GM21447 (cell line): ENCODE data around the gene NAV1.
"Not testable (repeated sequence)": the region's sequence is repeated elsewhere in the genome, so short reads cannot be mapped to it uniquely, and the experiment has no call there.

Source experiments
- ATAC-seq: cut with Tn5 transposase; IDR thresholded peaks from one replicate; pipeline ENCODE4 v1.9.1; 2021; ENCODE audit not compliant: unreplicated experiment

The NAV1 gene

DNA sequence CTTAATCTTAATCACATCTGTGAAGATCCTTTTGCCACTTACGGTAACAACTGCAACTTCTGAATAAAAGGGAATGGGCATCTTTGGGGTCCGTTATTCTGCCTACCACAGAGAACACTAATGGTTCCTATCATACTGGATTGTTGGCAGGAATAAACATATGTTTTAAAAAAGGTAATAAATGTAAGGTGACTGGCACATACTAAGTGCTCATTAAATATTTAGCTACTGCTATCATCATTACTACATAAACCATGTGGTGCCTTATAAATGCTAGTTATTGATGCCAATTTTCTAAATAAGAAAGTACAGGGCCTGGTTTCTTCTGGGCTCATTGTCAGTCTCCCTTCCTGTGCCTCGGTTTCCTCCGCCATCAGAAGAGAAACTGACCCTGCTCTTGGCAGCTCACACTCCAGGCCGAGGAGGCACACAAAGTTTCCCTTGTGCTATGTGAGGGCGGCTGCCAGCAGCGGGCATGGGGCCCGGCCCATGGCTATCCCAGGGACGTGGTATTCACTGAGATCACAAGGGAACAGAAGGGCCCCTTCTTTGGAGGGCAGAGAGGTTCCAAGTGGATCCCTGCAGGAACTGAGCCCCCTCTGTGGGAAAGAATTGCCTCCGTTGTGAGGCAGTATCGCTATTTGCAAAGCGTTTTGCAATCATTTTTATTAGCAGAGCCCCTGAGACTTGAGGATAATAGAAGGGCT is 26.2 kb downstream of the NAV1 start:
- ATAC-seq, result no peak

DNA sequence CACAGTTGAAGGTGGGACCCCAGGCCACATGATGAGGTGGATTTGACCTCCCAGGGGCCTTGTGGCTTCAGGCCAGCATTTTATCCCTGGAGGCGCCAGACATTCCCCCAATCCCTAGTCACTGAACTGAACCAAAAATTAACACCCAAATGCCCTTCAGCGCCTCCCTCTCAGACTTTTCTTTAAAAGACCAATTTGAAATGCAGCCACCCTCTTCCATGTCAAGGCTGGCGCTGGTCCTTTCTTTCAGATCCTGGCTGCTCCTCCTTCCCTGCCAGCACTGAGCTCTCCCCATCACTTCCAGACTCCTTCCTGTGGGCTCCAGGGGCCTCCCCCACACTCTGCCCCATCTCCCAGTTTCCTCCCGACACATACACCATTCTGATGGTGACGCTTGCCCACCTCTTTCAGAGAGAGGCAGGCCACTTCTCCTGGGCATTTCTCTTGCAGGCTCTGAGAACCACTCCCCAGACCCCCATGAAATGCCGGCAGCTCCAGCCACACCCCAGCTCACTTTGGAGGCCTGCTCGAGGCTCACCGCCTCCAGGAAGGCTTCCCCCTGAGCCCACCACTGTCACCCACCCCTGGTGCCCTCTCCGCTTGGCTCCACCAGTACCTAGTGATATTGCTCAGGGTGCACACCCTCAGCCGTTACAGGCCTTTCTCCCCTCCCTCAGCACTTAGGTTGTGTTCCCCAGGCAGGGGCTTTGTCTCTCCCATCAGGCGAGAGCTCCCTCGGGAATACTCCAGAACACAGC is 27.0 kb downstream of the NAV1 start:
- no peak for ATAC-seq

DNA sequence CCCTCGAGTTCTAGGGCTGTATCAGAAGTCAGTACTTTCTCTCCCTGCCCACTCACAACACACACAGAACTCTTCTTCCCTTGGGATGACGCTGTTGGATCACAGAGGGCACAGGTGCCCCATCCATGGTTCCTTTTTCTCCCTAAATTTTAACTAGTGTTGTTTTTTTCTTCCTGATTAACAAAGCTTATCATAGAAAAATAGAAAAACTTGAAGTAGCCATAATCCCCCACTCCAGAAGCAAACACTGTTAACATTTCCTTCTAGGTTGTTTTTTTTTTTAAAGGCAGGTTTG is 27.5 kb downstream of the NAV1 start:
- ATAC-seq, result no peak

DNA sequence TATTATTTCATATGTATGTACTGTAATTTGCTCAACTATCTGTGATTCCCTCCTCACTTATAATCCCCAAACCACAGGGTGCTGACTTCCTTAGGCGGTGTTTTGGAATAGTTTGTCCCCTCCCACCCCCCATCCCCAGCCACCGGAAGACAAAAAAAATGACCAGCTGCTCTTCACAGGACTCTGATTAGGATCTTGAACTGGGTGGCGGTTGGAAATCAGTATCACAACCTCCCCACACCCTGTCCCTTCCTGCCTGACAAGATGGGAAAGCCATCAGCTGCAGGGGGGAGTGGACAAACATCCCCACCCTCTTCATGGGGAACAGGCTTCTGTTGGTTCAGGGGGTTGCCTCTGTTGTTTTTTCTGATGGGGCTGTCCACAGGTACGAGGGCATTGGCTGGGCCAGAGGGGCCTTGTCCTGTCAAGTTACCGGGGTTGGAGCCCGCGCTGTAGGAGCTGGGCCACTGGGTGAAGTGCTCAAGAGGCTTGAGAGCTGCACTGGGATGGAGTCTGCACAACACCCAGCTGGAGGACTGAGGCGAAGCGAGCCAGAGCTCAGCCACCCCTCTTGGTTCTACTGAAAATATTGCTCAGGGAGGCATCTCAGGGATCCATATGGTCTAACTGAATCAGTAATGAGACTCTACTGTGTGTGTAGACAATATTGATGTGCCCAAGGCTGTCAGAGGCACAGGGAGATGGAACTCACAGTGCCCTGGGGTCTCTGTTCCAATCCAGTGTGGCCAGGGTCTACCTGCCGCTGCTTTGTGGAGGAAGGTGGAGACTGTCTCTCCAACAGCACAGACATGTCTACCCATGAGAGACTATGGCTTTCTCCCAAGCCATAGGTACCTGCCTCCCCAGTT is 28.2 kb downstream of the NAV1 start:
- ATAC-seq, result no peak

DNA sequence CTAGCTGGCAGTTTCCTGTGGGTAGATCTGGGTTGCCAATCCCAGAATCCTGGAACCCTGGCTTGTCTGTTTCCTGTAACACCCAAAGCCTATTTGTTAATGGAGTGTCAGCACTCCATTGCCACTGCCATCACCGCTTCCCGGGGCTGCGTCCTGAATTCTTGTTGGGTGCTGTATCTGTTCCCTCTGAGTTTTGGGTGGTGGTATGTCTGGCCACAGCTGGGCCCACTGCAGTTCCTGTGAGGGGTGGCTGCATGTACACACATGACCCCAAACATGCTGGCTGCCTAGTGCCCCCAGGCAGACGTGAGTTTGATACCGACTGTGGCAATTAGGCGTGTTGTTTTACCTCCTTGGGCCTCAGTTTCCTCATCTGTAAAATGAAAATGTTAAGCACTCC is 29.3 kb downstream of the NAV1 start:
- no peak for ATAC-seq

DNA sequence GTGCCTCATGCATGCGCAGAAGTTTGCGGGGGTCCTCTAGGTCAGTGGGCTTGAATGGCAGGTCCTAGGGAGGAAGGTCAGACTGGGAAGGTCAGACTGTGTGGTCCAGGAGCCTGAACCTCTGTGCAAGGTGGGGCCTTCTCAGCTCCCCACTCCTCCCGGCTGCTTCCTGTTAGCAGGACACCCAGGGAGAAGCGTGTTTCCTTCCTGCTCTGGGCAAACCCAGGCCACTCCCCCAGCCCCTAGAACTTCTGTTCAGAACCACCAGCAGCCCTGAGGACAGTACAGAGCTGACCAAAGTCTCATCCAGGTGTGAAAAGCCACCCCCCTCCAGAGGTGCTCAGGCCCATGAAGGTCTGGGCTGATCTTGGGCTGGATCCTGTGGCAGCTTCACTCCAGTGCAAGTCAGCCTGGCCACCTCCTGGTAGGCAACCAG is 29.9 kb downstream of the NAV1 start:
- ATAC-seq, result no peak

DNA sequence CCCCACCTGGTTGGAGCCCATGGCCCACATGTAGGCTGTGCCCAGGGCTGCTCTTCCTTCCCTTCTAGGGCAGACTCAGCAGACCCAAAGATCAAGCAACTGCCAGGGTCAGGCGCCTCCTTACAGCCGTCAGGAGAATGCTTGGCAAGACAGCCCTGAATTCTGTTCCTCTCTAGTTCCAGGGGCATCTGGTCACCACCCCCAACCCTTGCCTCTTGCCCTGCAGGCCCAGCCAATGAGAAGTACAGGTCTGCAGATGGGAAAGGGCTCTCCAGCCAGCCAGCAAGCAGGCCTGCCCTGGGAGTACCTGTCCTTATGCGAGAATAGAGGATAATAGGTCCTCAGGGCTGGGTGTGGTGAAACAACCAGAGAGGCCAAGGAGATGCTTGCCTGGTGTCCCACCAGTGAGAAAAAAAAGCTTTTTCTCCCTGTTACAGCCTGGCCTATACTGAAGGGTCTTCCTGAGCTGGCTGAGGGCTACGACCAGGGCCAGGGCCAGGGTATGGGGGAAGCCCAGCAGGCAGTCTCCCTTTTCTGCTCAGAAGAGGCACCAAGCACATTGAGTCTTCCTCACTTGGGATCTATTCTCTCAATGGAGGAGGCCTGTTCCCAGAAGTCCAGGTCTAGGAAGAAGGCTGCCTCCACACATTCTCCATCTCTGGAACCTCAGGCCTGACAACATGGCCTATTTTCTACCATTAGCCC is 31.4 kb downstream of the NAV1 start:
- no peak for ATAC-seq

DNA sequence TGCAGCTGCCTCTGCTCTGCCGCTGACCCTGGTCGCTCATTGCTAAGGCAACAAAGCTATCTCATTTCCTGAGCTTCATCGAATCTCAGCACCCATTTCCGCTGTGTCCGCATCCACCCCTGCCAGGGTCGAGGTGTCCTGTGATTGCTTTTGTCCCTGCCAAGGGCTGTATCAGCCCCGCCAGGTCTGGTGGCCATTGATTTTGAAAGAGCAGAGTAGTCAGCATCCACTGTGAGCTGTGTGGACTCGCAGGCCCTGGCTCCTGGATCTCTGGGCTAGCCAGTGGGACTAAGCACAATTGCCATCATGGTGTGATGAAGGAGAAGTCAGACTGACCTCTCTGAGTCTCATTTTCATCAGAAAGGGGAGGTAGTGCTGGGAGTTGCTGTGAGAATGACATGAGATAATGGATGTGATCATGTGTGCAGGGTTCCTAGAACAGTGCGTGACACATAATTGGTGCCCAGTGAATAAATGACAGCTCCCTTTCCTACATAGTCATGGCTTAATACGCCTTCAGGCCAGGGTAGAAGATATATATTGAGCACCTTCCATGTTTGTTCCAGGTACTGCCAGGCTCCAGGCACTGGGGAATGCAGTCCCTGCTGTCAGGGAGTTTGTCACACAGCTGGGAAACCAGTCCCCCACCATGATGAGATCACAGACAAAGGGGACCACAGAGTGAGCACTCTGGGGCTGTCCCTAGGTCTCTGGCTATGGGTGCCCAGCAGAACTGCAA is 32.1 kb downstream of the NAV1 start:
- no peak for ATAC-seq

DNA sequence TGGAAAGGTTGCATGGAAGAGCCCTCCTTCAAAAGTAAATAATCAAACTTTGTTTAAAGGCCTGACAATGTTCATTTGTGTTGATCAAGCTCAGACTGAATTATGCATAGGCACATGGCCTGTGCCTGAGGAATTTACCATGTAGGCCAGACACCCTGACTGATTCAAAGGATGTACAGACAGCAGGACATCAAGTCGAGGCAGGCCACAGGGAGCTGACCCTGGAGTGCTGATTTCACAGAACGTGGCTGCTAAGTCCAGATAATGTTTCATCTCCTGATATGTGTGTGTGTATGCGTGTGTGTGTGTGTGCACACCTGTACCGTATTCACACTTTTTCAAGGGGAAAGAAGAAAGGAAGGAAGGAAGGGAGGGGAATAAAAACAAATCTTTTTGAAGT is 34.1 kb downstream of the NAV1 start:
- no peak for ATAC-seq

DNA sequence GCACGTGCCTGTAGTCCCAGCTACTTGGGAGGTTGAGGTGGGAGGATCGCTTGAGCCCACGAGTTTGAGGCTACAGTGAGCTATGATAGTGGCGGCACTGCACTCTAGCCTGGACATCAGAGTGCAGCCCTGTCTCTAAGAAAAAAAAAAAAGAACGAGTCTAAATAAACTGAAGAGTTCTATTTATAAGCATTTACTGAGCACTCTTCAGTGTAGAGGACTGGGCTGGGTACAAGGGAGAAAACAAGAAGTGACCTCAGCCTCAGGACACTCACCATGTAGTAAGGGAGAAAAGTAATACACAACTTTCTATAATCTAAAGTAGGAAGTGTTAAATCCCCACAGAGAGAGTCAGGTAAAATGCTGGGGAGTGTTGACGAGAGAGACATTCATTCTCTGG is 35.0 kb downstream of the NAV1 start:
- ATAC-seq, result no peak

DNA sequence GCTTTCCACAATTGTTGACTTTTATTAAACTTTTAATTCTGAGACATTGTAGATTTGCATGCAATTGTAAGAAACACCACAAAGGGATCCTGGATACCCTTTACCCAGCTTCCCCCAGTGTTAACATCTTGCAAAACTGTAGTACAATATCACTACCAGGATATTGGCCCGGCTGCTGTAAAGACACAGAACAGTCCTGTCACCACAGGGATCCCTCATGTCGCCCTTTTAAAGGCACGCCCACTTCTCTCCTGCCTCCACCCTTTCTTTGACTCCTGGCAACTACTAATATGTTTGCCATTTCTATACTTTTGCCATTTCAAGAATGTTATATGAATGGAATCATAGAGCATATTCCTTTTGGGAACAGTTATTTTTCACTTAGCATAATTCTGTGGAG is 37.0 kb downstream of the NAV1 start:
- no peak for ATAC-seq

DNA sequence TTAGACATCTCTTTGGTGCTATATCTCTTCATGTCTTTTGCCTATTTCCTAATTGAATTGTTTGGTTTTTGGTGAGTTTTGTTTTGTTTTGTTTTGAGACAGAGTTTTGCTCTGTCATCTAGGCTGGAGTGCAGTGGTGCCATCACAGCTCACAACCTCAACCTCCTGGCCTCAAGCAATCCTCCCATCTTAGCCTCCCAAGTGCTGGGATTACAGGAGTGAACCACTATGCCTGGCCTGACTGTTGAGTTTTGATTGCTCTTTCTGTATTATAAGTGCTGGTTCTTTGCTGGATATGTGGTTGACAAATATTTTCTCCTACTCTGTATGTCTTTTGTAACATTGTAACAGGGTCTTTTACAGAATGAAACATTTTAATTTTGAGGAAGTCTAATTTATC is 38.0 kb downstream of the NAV1 start:
- no peak for ATAC-seq

DNA sequence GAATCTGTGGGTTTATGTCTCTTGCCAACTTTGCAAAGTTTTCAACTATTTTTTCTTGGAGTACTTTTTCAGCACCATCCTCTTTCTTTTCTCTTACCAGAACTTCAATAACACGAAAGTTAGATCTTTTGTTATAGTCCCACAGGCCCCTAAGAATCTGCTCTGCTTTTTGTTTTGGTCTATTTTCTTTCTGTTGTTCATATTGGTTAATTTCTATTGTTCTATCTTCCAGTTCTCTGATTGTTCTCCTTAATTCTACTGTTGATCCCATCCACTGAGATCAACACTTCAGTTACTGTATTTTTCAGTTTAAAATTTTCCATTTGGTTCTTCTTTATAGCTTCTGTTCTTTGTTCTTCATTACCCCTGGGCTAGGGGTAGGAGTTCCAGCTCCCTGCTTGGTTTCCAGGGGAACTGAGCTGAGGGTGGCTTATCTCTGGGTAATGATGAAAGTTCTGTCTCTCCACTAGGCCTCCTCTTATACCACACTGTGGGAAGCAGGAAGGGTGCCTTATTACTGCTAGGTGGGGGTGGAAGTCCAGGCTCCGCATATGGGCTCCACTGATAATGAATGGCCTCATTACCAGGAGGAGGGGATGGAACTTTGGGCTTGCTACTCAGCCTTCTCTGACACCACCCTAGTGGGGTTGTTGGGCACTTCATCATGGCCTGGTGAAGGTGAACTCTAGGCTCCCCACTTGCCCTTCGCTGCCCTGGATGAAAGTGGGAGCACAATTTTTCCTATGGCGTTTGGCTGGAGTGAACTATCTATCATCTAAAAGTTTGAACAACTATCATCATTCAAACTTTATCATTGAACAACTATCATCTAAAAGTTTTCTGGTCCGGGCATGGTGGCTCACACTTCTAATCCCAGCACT is 39.3 kb downstream of the NAV1 start:
- ATAC-seq, result no peak

DNA sequence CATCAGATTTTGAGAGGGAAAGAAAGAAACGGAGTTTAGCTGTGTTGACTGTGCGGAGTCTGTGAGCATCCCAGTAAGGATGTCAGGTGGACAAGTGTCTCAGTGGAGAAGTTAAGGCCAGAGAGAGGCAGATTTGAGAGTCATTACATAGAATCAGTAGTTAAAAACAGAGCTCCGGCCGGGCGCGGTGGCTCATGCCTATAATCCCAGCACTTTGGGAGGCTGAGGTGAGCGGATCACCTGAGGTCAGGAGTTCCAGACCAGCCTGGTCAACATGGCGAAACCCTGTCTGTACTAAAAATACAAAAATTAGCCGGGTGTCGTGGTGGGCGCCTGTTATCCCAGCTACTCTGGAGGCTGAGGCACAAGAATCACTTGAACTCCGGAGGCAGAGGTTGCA is 42.4 kb downstream of the NAV1 start:
- ATAC-seq, result not testable (repeated sequence)

DNA sequence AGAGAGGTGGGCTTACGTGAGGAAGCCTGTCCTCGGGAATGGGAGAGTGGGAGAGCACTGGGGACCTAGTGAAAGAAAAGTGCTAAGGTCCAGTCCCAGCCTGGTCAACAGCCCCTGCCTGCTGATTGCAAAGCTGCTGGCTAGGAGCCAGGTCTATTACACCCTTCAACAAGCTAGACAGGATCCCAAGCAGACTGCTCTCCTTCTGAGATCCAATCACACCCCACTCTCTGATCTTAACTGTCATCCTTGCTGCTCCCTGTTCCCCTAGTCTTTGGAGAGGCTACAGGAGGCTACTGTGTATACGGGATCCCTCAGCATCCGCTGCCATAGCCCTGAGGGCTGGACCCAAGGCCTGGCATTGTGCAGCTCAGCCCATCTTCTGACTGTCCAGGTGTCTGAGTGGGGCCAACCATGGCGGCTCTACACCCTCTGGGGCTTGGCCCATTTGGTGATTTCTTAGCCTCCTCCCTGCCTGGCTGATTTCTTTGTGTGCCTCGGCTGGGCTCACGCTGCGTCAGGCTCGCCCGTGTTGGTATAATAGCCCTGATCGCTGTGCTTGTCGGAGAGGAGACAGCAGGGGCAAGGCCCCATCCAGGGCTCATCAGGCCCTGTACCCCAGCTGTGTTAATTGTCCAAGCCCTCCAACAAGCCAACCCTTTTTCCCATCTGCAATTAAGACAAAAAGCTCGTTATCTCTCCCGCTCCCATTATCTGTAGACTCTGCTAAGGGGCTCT is 43.9 kb downstream of the NAV1 start:
- ATAC-seq, result no peak

DNA sequence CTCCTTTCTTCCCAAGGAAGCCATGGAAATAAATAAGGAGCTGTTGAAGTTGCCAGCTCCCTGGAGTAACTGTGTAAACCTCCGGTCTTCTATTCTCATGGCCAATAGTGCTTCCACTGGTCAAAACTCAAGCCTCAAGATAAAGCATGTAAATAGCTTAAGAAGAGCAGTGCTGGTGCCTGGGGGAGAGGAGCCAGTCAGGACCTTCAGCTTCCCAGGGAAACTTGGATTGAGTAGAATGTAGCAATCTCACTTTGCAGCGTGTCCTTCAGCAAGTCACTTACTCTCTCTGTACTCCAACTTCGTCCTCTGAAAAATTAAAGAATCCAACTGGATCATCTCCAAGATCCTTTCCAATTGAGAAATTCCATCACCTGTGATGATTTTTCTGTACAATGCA is 44.7 kb downstream of the NAV1 start:
- no peak for ATAC-seq

DNA sequence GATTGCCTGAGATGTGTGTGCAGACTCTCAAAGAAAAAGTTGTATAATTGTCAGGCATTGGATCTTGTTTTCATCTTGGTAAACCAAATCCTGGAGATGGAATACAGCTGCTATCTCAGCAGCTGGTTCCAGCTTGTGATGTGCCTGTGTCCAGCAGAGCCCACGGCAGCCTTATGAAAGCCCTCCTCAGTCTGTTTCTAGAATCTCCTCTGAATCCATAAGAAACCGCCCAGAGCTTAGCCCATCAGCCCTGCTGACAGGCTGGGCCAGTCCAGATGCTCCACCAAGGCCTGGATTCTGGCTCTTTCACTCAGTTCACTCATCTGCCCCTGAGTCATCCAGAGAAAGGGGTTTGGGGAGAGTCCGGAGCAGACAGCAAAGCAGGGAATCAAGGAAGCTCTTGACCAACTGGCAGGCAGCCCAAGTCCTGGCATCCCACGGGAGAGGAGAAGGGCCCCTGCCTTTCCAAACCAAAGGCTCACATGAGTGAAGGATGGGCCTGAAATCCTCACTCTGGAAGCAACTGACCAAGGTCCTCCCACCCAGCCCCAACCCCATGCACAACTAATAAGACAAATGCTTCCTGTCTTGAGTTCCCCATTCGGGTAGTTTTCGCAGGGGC is 45.7 kb downstream of the NAV1 start:
- ATAC-seq, result no peak

DNA sequence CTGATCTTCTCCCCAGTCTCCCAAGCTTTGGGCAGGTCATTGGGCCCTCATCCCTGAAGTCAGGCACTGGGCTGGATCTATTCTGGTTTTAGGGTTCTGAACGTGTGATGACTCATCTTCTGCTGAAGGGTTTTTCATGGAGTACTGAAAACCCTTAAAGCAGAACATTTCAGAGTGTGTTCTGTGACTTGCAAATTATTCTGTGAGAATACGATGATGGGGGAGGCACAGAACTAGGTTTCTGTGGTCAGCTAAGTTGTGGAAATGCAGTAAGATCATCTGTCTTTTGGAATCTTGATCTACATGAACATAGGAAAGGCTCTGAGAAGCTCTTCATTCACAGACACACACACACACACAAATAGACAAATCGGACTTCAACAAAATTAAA is 46.2 kb downstream of the NAV1 start:
- ATAC-seq, result no peak

DNA sequence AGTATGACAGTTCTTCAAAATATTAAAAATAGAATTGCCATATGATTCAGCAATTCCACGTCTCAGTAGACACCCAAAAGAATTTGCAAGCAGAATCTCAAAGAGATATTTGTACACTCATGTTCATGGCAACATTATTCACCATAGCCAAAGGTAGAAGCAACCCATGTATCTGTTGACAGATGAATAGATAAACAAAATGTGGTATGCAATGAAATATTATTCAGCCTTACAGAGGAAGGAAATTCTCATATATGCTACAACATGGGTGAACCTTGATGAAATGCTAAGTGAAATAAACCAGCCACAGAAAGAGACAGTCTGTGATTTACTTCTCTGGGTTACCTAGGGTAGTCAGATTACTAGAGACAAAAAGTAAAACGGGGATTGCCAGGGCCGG is 47.0 kb downstream of the NAV1 start:
- no peak for ATAC-seq
